Esophagus muscularis mucosa (tissue), 3 donors: ENCODE data around the gene CNTRL.

Source experiments
- POLR2A ChIP-seq: fragments of 450-650 bp; IDR thresholded peaks from one replicate; pipeline ENCODE4 v1.6.1; 2017; ENCODE audit warnings: antibody characterized with exemption, moderate library complexity, mild to moderate bottlenecking, low read depth
- TF ChIP-seq, protein P1 (sequence below), 3 experiments: fragments of 200-600 bp in 2 of 3; fragments of 450-650 bp in 1 of 3; sonication (generic) in 2 of 3; IDR thresholded peaks; one replicate each; pipeline ENCODE4 v1.5.1; 2017 to 2019; ENCODE audit warnings: antibody characterized with exemption in 3 of 3, mild to moderate bottlenecking in 2 of 3, moderate library complexity in 1 of 3

DNA sequence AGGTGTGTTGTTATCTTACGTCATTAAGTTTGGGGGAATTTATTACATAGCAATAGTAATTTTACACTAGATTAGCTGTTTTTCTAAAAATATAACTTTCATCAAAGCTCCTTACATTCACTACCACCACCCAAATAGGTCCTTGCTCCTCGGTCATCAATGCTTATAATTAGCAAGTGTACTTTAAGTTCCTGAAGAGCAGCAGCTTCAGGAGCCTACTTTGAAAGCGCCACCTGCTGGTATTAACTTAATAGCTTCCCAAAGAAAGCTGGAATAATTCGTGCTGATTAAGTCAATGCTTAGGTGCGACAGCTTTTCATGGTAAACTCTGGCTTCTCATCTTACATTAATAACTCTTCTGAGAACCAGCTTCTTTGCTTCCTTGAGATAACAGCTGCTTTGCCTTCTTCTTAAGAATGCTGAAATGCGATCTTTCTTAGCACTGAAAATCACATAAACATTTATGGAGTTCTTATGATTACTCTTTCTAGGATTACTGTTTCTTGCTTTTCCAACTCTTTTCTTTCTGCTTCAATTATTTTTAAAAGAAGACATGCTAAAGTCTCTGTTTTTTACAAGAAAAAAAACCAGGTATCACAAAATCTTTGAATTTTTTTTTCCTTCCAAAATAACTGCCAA, 14.6 kb upstream of the CNTRL start:
- TF ChIP-seq, protein P1, sequence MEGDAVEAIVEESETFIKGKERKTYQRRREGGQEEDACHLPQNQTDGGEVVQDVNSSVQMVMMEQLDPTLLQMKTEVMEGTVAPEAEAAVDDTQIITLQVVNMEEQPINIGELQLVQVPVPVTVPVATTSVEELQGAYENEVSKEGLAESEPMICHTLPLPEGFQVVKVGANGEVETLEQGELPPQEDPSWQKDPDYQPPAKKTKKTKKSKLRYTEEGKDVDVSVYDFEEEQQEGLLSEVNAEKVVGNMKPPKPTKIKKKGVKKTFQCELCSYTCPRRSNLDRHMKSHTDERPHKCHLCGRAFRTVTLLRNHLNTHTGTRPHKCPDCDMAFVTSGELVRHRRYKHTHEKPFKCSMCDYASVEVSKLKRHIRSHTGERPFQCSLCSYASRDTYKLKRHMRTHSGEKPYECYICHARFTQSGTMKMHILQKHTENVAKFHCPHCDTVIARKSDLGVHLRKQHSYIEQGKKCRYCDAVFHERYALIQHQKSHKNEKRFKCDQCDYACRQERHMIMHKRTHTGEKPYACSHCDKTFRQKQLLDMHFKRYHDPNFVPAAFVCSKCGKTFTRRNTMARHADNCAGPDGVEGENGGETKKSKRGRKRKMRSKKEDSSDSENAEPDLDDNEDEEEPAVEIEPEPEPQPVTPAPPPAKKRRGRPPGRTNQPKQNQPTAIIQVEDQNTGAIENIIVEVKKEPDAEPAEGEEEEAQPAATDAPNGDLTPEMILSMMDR (IDR thresholded peaks at IDR 0.05), result peak; percentile 70 to 78 (median 70)
- no peak for TF ChIP-seq POLR2A
